ENCODE data around the gene ANTKMT. TPM values are rescaled to one million over a fixed set of nuclear protein-coding genes. Genes with fewer than 3 reads are reported as not detected.

ANTKMT gene
- total and polyA plus RNA-seq, 9 donors: 13.2 to 43.9 (median 21.9) TPM; not detected in 1

GRCh38 chr16:704552-705380, 16.2 kb upstream of the ANTKMT start:
- H3K36me3 ChIP-seq: no peaks in the 10 kb centered on the region
- no peak for DNase-seq
- intact Hi-C loops (cut with DNase I): no loop called here
- no peaks in the 10 kb centered on the region for H3K9me3 ChIP-seq
- H3K27me3 ChIP-seq: peaks cover 9% of the 10 kb centered on the region
- H3K4me3 ChIP-seq: no peak overlapping the region
- H3K4me1 ChIP-seq (ENCODE audit: insufficient read depth): peaks cover under 1% of the 10 kb centered on the region
- TF ChIP-seq CTCF (IDR thresholded peaks at IDR 0.05) (no peak), EP300 (IDR thresholded peaks at IDR 0.05) (no peak), POLR2A (IDR thresholded peaks at IDR 0.05) (no peak)
- H3K27ac ChIP-seq: no peak overlapping the region
- WGBS, 3 donors: 8 to 11% (median 9%) methylated on average over 42 to 50 of the region's 50 CpGs

GRCh38 chr16:705431-706188, 15.3 kb upstream of the ANTKMT start, which contains the start of gene FBXL16:
Gene FBXL16 (minus strand): TSS chr16:705801. CDS start chr16:697405, 8,396 bp downstream.
- TF ChIP-seq CTCF (IDR thresholded peaks at IDR 0.05) (no peak), EP300 (IDR thresholded peaks at IDR 0.05) (no peak), POLR2A (IDR thresholded peaks at IDR 0.05) (no peak)
- H3K27me3 ChIP-seq: peaks cover 9% of the 10 kb centered on the region

GRCh38 chr16:706189-707061, 14.5 kb upstream of the ANTKMT start:
- H3K4me3 ChIP-seq: no peak overlapping the region
- H3K36me3 ChIP-seq: no peaks in the 10 kb centered on the region
- no peak overlapping the region for H3K27ac ChIP-seq
- H3K9me3 ChIP-seq: no peaks in the 10 kb centered on the region
- H3K4me1 ChIP-seq (ENCODE audit: insufficient read depth): peaks cover 1% of the 10 kb centered on the region
- H3K27me3 ChIP-seq: peaks cover 9% of the 10 kb centered on the region
- intact Hi-C loops (cut with DNase I): no loop called here
- TF ChIP-seq EP300 (IDR thresholded peaks at IDR 0.05): no peak
- no peak for TF ChIP-seq CTCF (IDR thresholded peaks at IDR 0.05)
- WGBS, 3 donors: 2% methylated on average over 45 to 49 of the region's 49 CpGs
- no peak for DNase-seq

More at GRCh38 chr16:705431-706188, 15.3 kb upstream of the ANTKMT start, which contains the start of gene FBXL16:
- Histone ChIP-seq H3K4me3 (no peak within 1 kb of the TSS), H3K27ac (no peak within 1 kb of the TSS), H3K36me3 (no peaks in the 10 kb centered on the region), H3K9me3 (no peaks in the 10 kb centered on the region), H3K4me1 (ENCODE audit: insufficient read depth) (peaks cover 1% of the 10 kb centered on the region)
- DNase-seq: no peak
- WGBS, 3 donors: 0 to 1% (median 1%) methylated on average over 17 to 113 of the region's 115 CpGs
- intact Hi-C loops (cut with DNase I): no loop called here

GRCh38 chr16:707062-707538, 13.8 kb upstream of the ANTKMT start:
- peaks cover 1% of the 10 kb centered on the region for H3K4me1 ChIP-seq (ENCODE audit: insufficient read depth)
- no peak overlapping the region for H3K4me3 ChIP-seq
- no peaks in the 10 kb centered on the region for H3K9me3 ChIP-seq
- intact Hi-C loops (cut with DNase I): no loop called here
- no peak for DNase-seq
- peaks cover 9% of the 10 kb centered on the region for H3K27me3 ChIP-seq
- WGBS, 3 donors: 22 to 35% (median 33%) methylated on average over 14 of the region's 14 CpGs
- no peak overlapping the region for H3K27ac ChIP-seq
- TF ChIP-seq EP300 (IDR thresholded peaks at IDR 0.05): no peak
- no peak for TF ChIP-seq POLR2A (IDR thresholded peaks at IDR 0.05)
- no peak for TF ChIP-seq CTCF (IDR thresholded peaks at IDR 0.05)
- no peaks in the 10 kb centered on the region for H3K36me3 ChIP-seq
